Stimulated activated CD8-positive, alpha-beta memory T cell treated with anti-CD3 and anti-CD28 coated beads, Interleukin-7, amount 100 ng/mL, for 1 hour (primary cell): ENCODE data around the gene ATRNL1.
"Not testable (repeated sequence)": the region's sequence is repeated elsewhere in the genome, so short reads cannot be mapped to it uniquely, and the experiment has no call there.

Experiments
- DNase-seq, 2 donors: peaks; one replicate each; pipeline ENCODE4 v3.0.0-alpha.2; 2020; ENCODE audit warnings: low read depth in 2 of 2

The ATRNL1 gene

DNA sequence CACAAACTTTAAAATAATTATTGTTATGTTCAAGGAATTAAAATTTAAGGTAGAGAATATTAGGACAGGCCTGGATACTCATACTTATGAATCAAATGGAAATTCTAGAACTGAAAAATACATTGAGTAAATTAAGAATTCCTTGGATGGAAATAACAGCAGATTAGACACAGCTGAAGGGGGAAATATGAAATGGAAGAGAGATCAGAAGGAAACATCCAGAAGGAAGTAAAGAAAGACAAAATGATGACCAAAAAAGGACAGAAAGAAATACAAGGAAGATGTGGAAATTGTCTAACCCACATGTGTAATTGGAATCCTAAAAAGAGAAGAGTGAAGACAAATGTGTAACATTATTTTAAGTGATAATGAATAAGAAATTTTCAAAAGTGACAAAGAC is 128.9 kb downstream of the ATRNL1 start:
- DNase-seq = no peak

GRCh38 chr10:115239761-115240160 is 146.6 kb downstream of the ATRNL1 start:
- DNase-seq = no peak

- DNase-seq = no peak
Measured at GRCh38 chr10:115250784-115251183, 157.6 kb downstream of the ATRNL1 start.

GRCh38 chr10:115253765-115254164 is 160.6 kb downstream of the ATRNL1 start:
- not testable (repeated sequence) for DNase-seq

- DNase-seq = no peak
Measured at GRCh38 chr10:115272482-115272881, 179.3 kb downstream of the ATRNL1 start.

DNA sequence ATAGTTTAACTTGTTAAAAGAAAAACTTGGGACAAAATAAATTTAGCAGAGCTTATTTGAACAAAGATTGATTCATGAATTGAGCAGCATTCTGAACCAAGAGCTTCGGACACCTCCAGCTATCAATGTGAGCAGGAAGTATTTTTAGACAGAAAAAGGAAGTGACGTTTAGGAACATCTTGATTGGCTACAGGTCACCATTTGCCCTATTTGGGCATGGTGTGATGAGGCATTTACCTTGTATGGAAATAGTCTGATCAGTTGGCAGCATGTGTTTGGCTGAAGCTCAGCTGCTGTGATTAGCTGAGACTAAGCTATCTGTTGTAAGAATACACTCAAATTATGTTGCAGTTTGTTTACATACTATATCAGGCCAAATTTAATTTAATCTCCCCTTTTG is 185.1 kb downstream of the ATRNL1 start:
- no peak for DNase-seq

DNA sequence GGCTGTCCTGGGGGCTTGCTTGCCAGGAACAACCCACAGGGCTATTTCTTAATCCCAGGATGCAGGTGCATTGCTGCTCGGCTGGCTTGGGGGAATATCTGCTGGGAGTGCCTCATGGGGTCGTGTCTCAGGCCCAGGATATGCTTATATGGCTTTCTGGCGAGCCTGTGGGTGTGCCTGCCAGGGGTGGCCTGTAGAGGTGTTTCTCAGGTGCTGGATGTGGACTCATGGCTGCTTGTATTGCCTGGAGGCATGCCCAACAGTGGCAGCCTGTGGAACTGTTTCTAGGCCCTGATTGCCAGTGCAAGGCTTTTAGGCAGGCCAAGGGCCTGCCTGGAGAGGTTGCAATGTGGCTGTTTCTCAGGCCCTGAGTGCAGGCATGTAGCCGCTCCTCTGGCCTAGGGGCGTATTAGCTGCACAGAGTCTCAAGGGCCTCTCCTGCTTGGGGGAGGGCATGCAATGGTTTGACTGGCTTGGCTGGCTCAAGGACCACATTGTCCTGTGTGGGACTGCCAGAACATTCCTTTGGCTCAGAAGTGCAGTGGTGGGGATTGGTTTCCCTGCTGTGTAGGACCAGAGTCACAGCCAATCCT is 202.1 kb downstream of the ATRNL1 start:
- DNase-seq = no peak

DNA sequence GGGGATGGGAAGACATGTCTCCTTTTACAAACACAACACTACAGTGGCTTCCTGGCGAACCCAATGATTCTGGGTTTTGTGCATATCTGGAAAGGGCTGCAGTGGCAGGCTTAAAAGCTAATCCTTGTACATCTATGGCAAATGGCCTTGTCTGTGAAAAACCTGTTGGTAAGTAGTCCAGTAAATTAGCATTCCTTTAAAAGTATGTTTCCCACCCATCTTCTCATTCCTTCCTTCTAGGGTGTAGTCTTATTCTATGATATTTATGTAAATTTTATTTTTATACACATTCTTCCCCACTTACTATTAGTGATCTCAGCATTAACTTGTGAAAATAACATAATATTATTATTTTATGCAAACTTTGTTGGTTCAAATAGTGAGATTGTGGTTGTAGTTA is 206.9 kb downstream of the ATRNL1 start:
- no peak for DNase-seq

GRCh38 chr10:115319669-115320068 is 226.5 kb downstream of the ATRNL1 start:
- not testable (repeated sequence) for DNase-seq

- DNase-seq = no peak
Measured at GRCh38 chr10:115321360-115321759, 228.2 kb downstream of the ATRNL1 start.

DNA sequence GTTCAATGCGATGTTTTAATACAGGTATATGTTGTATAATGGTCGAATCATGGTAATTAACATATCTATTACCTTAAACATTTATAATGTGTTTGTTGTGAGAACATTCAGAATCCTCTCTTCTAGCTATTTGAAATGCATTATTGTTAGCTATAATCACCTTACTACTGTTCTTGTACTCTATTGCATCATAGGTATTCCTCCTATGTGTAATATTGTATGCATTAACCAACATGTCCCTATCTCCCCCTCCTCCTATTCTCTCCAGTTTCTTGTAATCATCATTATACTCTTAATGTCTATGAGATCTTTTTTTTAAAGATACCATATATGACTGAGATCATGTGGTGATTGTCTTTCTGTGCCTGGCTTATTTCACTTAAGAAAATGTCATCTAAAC is 235.2 kb downstream of the ATRNL1 start:
- DNase-seq = no peak

DNA sequence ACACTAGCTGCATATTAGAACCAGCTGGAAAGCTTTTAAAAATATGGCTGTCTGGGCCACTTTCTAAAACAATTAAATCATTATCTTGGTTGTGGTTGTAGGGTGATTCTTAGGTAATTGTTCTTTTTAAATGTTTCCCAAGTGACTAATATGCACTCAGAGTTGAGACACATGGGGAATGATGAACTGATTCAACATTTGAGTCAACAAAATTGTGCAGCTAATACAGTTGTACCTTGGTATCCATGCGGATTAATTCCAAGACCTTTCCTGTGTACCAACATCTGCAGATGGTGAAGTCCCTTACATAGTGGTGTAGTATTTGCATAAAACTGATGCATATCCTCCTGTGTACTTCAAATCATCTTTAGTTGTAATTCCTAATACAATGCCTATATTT is 242.2 kb downstream of the ATRNL1 start:
- DNase-seq = no peak

GRCh38 chr10:115355162-115355760 is 262.1 kb downstream of the ATRNL1 start:
- no peak for DNase-seq

DNA sequence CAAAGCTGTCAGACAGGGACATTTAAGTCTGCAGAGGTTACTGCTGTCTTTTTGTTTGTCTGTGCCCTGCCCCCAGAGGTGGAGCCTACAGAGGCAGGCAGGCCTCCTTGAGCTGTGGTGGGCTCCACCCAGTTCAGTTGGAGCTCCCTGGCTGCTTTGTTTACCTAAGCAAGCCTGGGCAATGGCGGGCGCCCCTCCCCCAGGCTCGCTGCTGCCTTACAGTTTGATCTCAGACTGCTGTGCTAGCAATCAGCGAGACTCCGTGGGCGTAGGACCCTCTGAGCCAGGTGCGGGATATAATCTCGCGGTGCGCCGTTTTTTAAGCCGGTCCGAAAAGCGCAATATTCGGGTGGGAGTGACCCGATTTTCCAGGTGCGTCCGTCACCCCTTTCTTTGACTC is 274.8 kb downstream of the ATRNL1 start:
- DNase-seq = not testable (repeated sequence)

- no peak for DNase-seq
Measured at GRCh38 chr10:115379064-115379463, 285.9 kb downstream of the ATRNL1 start.

DNA sequence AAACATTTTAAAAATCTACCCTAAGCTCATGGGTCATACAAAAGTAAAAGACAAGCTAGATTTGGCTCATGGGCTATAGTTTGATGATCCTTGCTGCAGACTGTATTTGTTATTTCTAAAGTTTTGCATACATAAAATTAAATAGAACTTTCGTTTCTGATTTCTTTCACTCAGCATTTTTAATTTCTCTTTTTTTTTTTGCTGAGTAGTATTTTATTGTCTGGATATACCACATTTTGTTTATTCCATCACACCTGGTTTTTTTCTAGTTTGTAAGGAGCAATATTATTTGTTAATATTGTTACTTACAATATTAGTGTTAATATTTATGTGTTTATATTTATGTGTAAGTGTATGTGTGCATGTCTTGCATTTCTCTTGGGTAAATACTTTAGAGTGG is 291.5 kb downstream of the ATRNL1 start:
- DNase-seq = no peak

GRCh38 chr10:115390607-115391006 is 297.4 kb downstream of the ATRNL1 start:
- no peak for DNase-seq

- DNase-seq = no peak
Measured at GRCh38 chr10:115398026-115398425, 304.9 kb downstream of the ATRNL1 start.

DNA sequence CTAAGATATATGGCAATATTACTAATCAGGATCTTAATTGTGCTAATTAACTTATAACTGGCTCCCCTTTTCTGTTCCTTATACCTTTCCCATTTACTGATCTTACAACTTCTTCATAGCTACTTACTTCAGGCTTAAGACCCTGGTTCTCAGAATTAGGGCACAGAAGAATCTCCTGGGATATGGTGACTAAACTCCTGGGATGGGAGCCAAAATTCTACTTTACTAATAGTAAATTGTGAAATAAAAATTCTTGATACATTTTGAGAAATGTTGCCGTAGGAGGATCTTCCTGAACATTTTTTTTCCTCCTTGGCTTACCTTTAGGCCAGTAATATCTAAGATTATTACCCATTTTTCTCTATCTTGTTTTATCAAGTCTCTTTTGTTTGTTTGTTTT is 309.5 kb downstream of the ATRNL1 start:
- no peak for DNase-seq

DNA sequence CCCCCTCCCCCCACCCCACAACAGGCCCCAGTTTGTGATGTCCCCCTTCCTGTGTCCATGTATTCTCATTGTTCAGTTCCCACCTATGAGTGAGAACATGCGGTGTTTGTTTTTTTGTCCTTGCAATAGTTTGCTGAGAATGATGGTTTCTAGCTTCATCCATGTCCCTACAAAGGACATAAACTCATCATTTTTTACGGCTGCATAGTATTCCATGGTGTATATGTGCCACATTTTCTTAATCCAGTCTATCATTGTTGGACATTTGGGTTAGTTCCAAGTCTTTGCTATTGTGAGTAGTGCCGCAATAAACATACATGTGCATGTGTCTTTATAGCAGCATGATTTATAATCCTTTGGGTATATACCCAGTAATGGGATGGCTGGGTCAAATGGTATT is 312.7 kb downstream of the ATRNL1 start:
- not testable (repeated sequence) for DNase-seq

DNA sequence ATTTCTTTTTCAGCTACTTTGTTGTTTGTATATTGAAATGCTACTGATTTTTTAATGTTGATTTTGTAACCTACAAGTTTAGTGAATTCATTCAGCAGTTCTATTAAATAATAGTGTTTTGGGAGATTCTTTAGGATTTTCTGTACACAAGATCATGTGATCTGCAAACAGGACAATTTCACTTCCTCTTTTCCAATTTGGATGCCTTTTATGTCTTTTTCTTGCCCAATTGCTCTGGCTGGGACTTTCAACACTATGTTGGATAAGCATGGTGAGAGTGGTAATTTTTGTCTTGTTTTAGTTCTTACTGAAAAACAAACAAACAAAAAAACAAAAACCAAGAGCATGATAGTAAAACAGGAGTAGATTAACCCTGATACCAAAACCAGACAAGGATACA is 316.2 kb downstream of the ATRNL1 start:
- no peak for DNase-seq

DNA sequence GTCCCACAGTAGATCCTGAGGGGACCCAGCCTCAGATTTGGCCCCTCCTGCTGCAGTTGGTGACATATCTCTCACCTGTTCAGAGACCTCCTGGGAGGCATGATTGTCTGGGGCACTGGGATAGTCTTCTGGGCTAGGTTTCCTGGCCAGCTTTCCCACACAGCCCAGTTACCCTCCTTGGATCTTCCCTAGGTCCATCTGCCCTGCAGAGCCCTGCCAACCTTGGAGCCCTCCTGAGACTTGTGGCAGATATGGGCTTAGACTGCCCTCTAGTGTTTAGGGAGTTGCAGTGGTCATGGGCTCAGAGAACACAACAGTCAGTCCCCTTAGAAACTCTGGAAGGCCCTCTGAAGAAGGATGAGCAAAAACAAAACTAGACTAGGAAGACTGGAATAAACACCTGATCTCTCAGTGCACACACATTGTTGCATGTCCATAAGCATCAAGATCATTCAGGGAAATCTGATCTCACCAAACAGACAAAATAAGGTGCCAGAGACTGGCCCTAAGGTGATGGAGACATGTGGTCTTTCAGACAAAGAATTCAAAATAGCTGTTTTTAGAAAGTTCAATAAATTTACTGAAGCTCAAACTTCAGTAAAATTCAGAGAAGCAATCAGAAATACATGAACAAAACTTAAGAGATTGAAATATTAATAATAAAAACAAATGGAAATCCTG is 324.6 kb downstream of the ATRNL1 start:
- DNase-seq = no peak

DNA sequence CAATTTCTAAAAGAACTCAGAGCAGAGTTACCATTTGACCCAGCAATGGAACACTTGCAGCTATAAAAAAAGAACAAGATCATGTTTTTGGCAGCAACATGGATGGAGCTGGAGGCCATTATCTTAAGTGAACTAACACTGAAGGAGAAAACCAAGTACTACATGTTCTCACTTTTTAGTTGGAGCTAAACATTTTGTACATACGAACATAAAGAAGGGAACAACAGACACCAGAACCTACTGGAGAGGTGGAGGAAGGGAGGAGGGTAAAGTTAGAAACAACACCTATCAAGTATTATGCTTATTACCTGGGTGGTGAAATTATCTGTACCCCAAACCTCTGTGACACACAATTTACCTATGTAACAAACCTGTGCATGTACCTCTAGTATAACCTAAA is 329.5 kb downstream of the ATRNL1 start:
- no peak for DNase-seq
